ENCODE results near the gene PTPRT. TPM values are rescaled to one million over a fixed set of nuclear protein-coding genes. Genes with fewer than 3 reads are reported as not detected.

Gene PTPRT
- total RNA-seq, 1 experiment from 2014 or later: 0.20 TPM

GRCh38 chr20:43043887-43044286, 145.8 kb downstream of the PTPRT start:
- no peaks in the 10 kb centered on the region for H3K9me3 ChIP-seq
- no peak overlapping the region for H3K4me3 ChIP-seq (ENCODE audit: low read depth, low read length)
- Mint-ChIP-seq H3K27me3 (ENCODE audit: insufficient read depth, unreplicated experiment) (peaks cover 16% of the 10 kb centered on the region), H3K4me3 (ENCODE audit: unreplicated experiment) (no peak overlapping the region), H3K9me3 (ENCODE audit: unreplicated experiment) (no peaks in the 10 kb centered on the region), H3K36me3 (ENCODE audit: insufficient read depth, unreplicated experiment) (no peaks in the 10 kb centered on the region), H3K27ac (ENCODE audit: unreplicated experiment) (no peak overlapping the region), H3K4me1 (ENCODE audit: low read depth, unreplicated experiment) (no peaks in the 10 kb centered on the region)
- peak in 1 of 2 experiments; percentile 19 for DNase-seq
- ChIA-PET CTCF (no interaction called here), POLR2A (no interaction called here)
- no peaks in the 10 kb centered on the region for H3K27me3 ChIP-seq (replicated peaks; ENCODE audit: control insufficient read depth, insufficient read depth, low read length)
- no peak for TF ChIP-seq CTCF (IDR thresholded peaks at IDR 0.05; ENCODE audit: insufficient read depth in 1 of 2, low read depth in 1 of 2, low read length in 1 of 2, severe bottlenecking in 1 of 2, unreplicated experiment in 1 of 2)
- intact Hi-C loops (cut with micrococcal nuclease; ENCODE audit: unreplicated experiment): no loop called here
- no peaks in the 10 kb centered on the region for H3K4me1 ChIP-seq
- no TSS peak for BruUV-seq (replicated peaks)
- H3K36me3 ChIP-seq (ENCODE audit: control insufficient read depth, insufficient read depth, low read length): no peaks in the 10 kb centered on the region

- BruUV-seq (replicated peaks): no TSS peak
- Histone ChIP-seq H3K9me3 (no peaks in the 10 kb centered on the region), H3K36me3 (ENCODE audit: control insufficient read depth, insufficient read depth, low read length) (no peaks in the 10 kb centered on the region), H3K27me3 (replicated peaks; ENCODE audit: control insufficient read depth, insufficient read depth, low read length) (no peaks in the 10 kb centered on the region), H3K4me3 (ENCODE audit: low read depth, low read length) (no peak overlapping the region), H3K4me1 (no peaks in the 10 kb centered on the region)
- no peak for TF ChIP-seq CTCF (IDR thresholded peaks at IDR 0.05; ENCODE audit: insufficient read depth in 1 of 2, low read depth in 1 of 2, low read length in 1 of 2, severe bottlenecking in 1 of 2, unreplicated experiment in 1 of 2)
- POLR2A ChIA-PET: interaction anchor here (0.6 kb wide), 1 partner anchor 106 kb away, joined by 5 read pairs; no protein-coding TSS in a partner anchor
- CTCF ChIA-PET: no interaction called here
- Mint-ChIP-seq H3K9me3 (ENCODE audit: unreplicated experiment) (no peaks in the 10 kb centered on the region), H3K4me1 (ENCODE audit: low read depth, unreplicated experiment) (no peaks in the 10 kb centered on the region), H3K27me3 (ENCODE audit: insufficient read depth, unreplicated experiment) (peaks cover 5% of the 10 kb centered on the region), H3K27ac (ENCODE audit: unreplicated experiment) (no peak overlapping the region), H3K4me3 (ENCODE audit: unreplicated experiment) (no peak overlapping the region), H3K36me3 (ENCODE audit: insufficient read depth, unreplicated experiment) (no peaks in the 10 kb centered on the region)
- intact Hi-C loops (cut with micrococcal nuclease; ENCODE audit: unreplicated experiment): no loop called here
- peak; percentile 68 to 77 for DNase-seq
These were observed 149.3 kb downstream of the PTPRT start for GRCh38 chr20:43040427-43040826.

- no peak overlapping the region for H3K4me3 ChIP-seq (ENCODE audit: low read depth, low read length)
- H3K36me3 Mint-ChIP-seq (ENCODE audit: insufficient read depth, unreplicated experiment): no peaks in the 10 kb centered on the region
- no peaks in the 10 kb centered on the region for H3K4me1 Mint-ChIP-seq (ENCODE audit: low read depth, unreplicated experiment)
These were observed 151.9 kb downstream of the PTPRT start for GRCh38 chr20:43037605-43038309.

More at GRCh38 chr20:43037605-43038309, 151.9 kb downstream of the PTPRT start:
- CTCF ChIA-PET: no interaction called here
- Mint-ChIP-seq H3K27me3 (ENCODE audit: insufficient read depth, unreplicated experiment) (peaks cover 5% of the 10 kb centered on the region), H3K9me3 (ENCODE audit: unreplicated experiment) (no peaks in the 10 kb centered on the region), H3K27ac (ENCODE audit: unreplicated experiment) (no peak overlapping the region), H3K4me3 (ENCODE audit: unreplicated experiment) (no peak overlapping the region)
- no TSS peak for BruUV-seq (replicated peaks)
- H3K9me3 ChIP-seq: no peaks in the 10 kb centered on the region
- no peaks in the 10 kb centered on the region for H3K36me3 ChIP-seq (ENCODE audit: control insufficient read depth, insufficient read depth, low read length)
- POLR2A ChIA-PET: no interaction called here
- H3K27me3 ChIP-seq (replicated peaks; ENCODE audit: control insufficient read depth, insufficient read depth, low read length): no peaks in the 10 kb centered on the region
- no peak for DNase-seq
- intact Hi-C loops (cut with micrococcal nuclease; ENCODE audit: unreplicated experiment): no loop called here
- no peaks in the 10 kb centered on the region for H3K4me1 ChIP-seq
- no peak for TF ChIP-seq CTCF (IDR thresholded peaks at IDR 0.05; ENCODE audit: insufficient read depth in 1 of 2, low read depth in 1 of 2, low read length in 1 of 2, severe bottlenecking in 1 of 2, unreplicated experiment in 1 of 2)
